Neuronal stem cell (in vitro differentiated cells): Measurements from ENCODE around the gene TMEM156.

Source experiments
- DNase-seq: peaks from one replicate; pipeline ENCODE4 v3.0.0-alpha.2; 2013; ENCODE audit warnings: low spot score
- H2AFZ ChIP-seq: one replicate; pipeline ENCODE4 v1.6.1; 2013; ENCODE audit warnings: mild to moderate bottlenecking, low read length, inconsistent platforms
- H2AK5ac ChIP-seq: 2 replicates; pipeline ENCODE4 v1.6.1; 2013; ENCODE audit warnings: low read depth, mild to moderate bottlenecking, inconsistent platforms, low read length, moderate library complexity, mixed read lengths
- H2BK120ac ChIP-seq: 2 replicates; pipeline ENCODE4 v1.6.1; 2013; ENCODE audit warnings: low read depth, mild to moderate bottlenecking, inconsistent platforms, low read length, moderate library complexity, mixed read lengths
- H2BK12ac ChIP-seq: one replicate; pipeline ENCODE4 v1.6.1; 2013; ENCODE audit warnings: low read length, inconsistent platforms
- H2BK15ac ChIP-seq: 2 replicates; pipeline ENCODE4 v1.6.1; 2013; ENCODE audit warnings: mild to moderate bottlenecking, low read length, inconsistent platforms, mixed read lengths
- H2BK5ac ChIP-seq: one replicate; pipeline ENCODE4 v1.6.1; 2013; ENCODE audit warnings: inconsistent platforms, mild to moderate bottlenecking, low read length, moderate library complexity
- H3K14ac ChIP-seq: one replicate; pipeline ENCODE4 v1.6.1; 2013; ENCODE audit warnings: low read length, inconsistent platforms
- H3K18ac ChIP-seq: 2 replicates; pipeline ENCODE4 v1.6.1; 2013; ENCODE audit warnings: low read length, inconsistent platforms
- H3K23ac ChIP-seq: 2 replicates; pipeline ENCODE4 v1.6.1; 2013; ENCODE audit warnings: low read depth, mild to moderate bottlenecking, mixed read lengths, low read length, inconsistent platforms; ENCODE audit not compliant: poor library complexity
- H3K27ac ChIP-seq: replicated peaks from 3 replicates; pipeline ENCODE4 v1.5.1; 2013; ENCODE audit warnings: low read length, inconsistent platforms
- H3K27me3 ChIP-seq, 3 experiments: 2 replicates each; pipeline ENCODE4 v1.6.1; 2013; ENCODE audit warnings: low read length in 3 of 3, mild to moderate bottlenecking in 2 of 3, inconsistent platforms in 1 of 3, low read depth in 1 of 3, mixed read lengths in 1 of 3, moderate library complexity in 1 of 3; ENCODE audit not compliant: control insufficient read depth in 3 of 3, insufficient read depth in 3 of 3
- H3K36me3 ChIP-seq, 2 donors: replicated peaks in 1 of 2; 2 replicates each; pipeline ENCODE4 v1.6.1; 2013; ENCODE audit warnings: low read length in 2 of 2; ENCODE audit not compliant: control insufficient read depth in 2 of 2, insufficient read depth in 2 of 2
- H3K4ac ChIP-seq: 2 replicates; pipeline ENCODE4 v1.6.1; 2013; ENCODE audit warnings: inconsistent platforms, mild to moderate bottlenecking, low read length, moderate library complexity
- H3K4me1 ChIP-seq, 2 donors: 1 replicate in 1 of 2; 2 replicates in 1 of 2; pipeline ENCODE4 v1.6.1; 2013; ENCODE audit warnings: low read length in 2 of 2, low read depth in 1 of 2; ENCODE audit not compliant: control insufficient read depth in 2 of 2, insufficient read depth in 1 of 2
- H3K4me2 ChIP-seq: one replicate; pipeline ENCODE4 v1.6.1; 2013; ENCODE audit warnings: mild to moderate bottlenecking, low read length, inconsistent platforms; ENCODE audit not compliant: insufficient read depth, poor library complexity, severe bottlenecking
- H3K4me3 ChIP-seq, 2 donors: 2 replicates each; pipeline ENCODE4 v1.5.1; 2013; ENCODE audit warnings: low read length in 2 of 2, mild to moderate bottlenecking in 2 of 2, inconsistent platforms in 1 of 2, moderate library complexity in 1 of 2
- H3K79me1 ChIP-seq: one replicate; pipeline ENCODE4 v1.6.1; 2013; ENCODE audit warnings: low read depth, mild to moderate bottlenecking, inconsistent platforms, low read length, moderate library complexity
- H3K9ac ChIP-seq: one replicate; pipeline ENCODE4 v1.6.1; 2013; ENCODE audit warnings: mild to moderate bottlenecking, low read depth, low read length, inconsistent platforms; ENCODE audit not compliant: poor library complexity
- H3K9me3 ChIP-seq, 2 donors: replicated peaks in 1 of 2; 2 replicates each; pipeline versions ENCODE3 to v1.6.1; 2013; ENCODE audit warnings: low read length in 2 of 2, mild to moderate bottlenecking in 2 of 2, inconsistent platforms in 1 of 2, low read depth in 1 of 2, mixed read lengths in 1 of 2, moderate library complexity in 1 of 2; ENCODE audit not compliant: control insufficient read depth in 2 of 2, insufficient read depth in 1 of 2
- H4K8ac ChIP-seq: one replicate; pipeline ENCODE4 v1.6.1; 2013; ENCODE audit warnings: low read depth, mild to moderate bottlenecking, inconsistent platforms, low read length, moderate library complexity
- H4K91ac ChIP-seq: one replicate; pipeline ENCODE4 v1.6.1; 2013; ENCODE audit warnings: low read length, low read depth, mild to moderate bottlenecking, inconsistent platforms; ENCODE audit not compliant: poor library complexity
- WGBS, 2 donors: extraction: QIAGEN DNeasy Blood & Tissue Kit; methylation state at CpG; one replicate each; pipeline ENCODE4 v1.1.7; 2013; ENCODE audit warnings: missing lambda C conversion rate in 2 of 2, mixed read lengths in 1 of 2; ENCODE audit not compliant: insufficient read length in 2 of 2, insufficient replicate concordance in 1 of 2; ENCODE audit errors: extremely low coverage in 2 of 2; 5-methylcytosine and 5-hydroxymethylcytosine counted together

Gene TMEM156

DNA sequence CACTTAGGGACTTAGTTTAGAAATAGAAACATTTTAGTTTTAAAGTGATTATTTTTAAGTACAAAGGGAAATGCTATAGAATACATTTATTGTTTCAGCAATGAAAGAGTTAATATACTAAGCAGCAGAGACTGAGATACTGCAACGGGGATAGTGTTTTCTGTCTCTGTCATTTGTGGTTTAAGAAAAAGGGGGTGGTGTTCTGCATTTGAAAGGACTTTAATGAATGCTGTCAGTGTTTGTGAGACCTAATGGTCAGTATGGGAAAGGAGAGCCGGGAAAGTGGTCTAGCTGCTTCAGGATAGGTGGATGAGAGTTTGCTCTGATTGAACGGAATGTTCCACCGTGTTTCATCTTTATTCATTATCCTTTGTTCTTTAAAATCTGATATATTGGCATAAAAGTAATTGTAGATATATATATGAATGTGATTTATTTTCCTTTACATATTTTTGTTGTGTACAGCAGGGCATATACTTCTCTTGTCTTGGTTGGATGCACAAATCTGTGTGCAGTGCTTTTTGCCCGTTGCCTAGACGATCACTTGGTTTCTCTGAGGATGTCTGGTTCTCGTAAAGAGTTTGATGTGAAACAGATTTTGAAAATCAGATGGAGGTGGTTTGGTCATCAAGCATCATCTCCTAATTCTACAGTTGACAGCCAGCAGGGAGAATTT lies 30.0 kb upstream of the TMEM156 start, which contains the start of gene KLHL5:
TSS of gene KLHL5 (plus strand) at position 139 of the 676 bp plus-strand sequence. CDS start at position 560, 421 bp downstream.
- Histone ChIP-seq H3K4me2 (peak within 1 kb of the TSS; percentile 58), H3K14ac (no peak within 1 kb of the TSS), H3K79me1 (no peaks in the 10 kb centered on the region), H2AFZ (peak within 1 kb of the TSS; percentile 64), H3K36me3 (no peaks in the 10 kb centered on the region), H3K27me3 (no peaks in the 10 kb centered on the region), H3K4ac (no peak within 1 kb of the TSS), H3K9me3 (no peaks in the 10 kb centered on the region), H3K27ac (peak within 1 kb of the TSS; percentile 45), H3K18ac (peak within 1 kb of the TSS; percentile 53), H2BK12ac (no peak within 1 kb of the TSS), H3K4me1 (peaks cover 4% of the 10 kb centered on the region in 2 donors), H3K9ac (no peak within 1 kb of the TSS), H2AK5ac (no peak within 1 kb of the TSS), H2BK15ac (no peak within 1 kb of the TSS), H2BK120ac (no peak within 1 kb of the TSS), H3K23ac (no peak within 1 kb of the TSS), H4K8ac (no peak within 1 kb of the TSS), H2BK5ac (no peak within 1 kb of the TSS), H4K91ac (no peak within 1 kb of the TSS), H3K4me3 (peak within 1 kb of the TSS; percentile 49 to 53)
- no CpG with 5 or more reads among the region's 7 CpGs for WGBS, 2 donors
- peak; percentile 43 for DNase-seq

DNA sequence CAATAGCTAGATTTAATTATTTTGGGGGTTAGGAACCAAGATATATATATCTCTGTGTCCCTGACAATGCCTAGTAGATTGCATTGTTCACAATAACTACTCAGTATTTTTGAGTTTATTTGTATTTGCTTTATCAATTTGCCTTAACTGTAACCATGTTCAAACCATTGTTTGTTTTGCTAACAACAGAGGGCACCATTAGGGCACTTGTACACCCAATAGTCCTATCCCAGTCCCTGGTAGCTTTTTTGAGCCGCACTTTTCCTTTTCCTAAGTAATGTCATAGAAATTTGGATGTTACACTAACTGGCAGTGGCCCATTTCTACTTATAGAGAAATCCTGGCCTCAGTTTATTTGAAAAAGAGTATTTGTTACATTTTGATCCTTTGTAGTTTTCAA lies 29.2 kb upstream of the TMEM156 start:
- no peaks in the 10 kb centered on the region for H3K79me1 ChIP-seq
- no peaks in the 10 kb centered on the region for H3K36me3 ChIP-seq
- no peak overlapping the region for H2BK120ac ChIP-seq
- no peak overlapping the region for H3K27ac ChIP-seq
- H3K23ac ChIP-seq, result no peak overlapping the region
- no peak overlapping the region for H4K91ac ChIP-seq
- no peaks in the 10 kb centered on the region for H3K27me3 ChIP-seq
- H3K4ac ChIP-seq, result no peak overlapping the region
- H2BK15ac ChIP-seq, result no peak overlapping the region
- H2AK5ac ChIP-seq, result no peak overlapping the region
- no peak overlapping the region for H3K14ac ChIP-seq
- H3K18ac ChIP-seq, result no peak overlapping the region
- H4K8ac ChIP-seq, result no peak overlapping the region
- no peak overlapping the region for H3K4me3 ChIP-seq
- no peak overlapping the region for H2AFZ ChIP-seq
- peaks cover 4% of the 10 kb centered on the region in 2 donors for H3K4me1 ChIP-seq
- H3K9me3 ChIP-seq, result no peaks in the 10 kb centered on the region
- H2BK5ac ChIP-seq, result no peak overlapping the region
- no peak for DNase-seq
- no peak overlapping the region for H2BK12ac ChIP-seq
- H3K4me2 ChIP-seq, result no peak overlapping the region
- no CpG with 5 or more reads among the region's 1 CpG for WGBS, 2 donors
- H3K9ac ChIP-seq, result no peak overlapping the region

DNA sequence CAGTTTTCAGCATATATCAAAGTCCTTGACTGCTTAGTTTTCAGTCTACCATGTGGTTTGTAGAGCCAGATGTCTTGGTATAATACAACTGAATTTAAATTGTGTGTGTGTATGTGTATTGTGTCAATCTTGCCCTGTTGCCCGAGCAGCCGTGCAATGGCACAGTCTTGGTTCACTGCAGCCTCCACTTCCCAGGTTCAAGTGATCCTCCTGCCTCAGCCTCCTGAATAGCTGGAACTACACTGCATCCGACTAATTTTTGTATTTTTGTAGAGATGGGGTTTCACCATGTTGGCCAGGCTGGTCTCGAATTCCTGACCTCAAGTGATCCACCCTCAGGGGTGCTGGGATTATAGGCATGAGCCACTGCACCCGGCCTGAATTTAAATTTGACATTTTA lies 23.8 kb upstream of the TMEM156 start:
- no peak overlapping the region for H2BK15ac ChIP-seq
- H2BK5ac ChIP-seq, result no peak overlapping the region
- H3K27me3 ChIP-seq, result no peaks in the 10 kb centered on the region
- no peak for DNase-seq
- H3K79me1 ChIP-seq, result peaks cover 2% of the 10 kb centered on the region
- H3K4ac ChIP-seq, result no peak overlapping the region
- WGBS, 2 donors, result no CpG with 5 or more reads among the region's 5 CpGs
- no peak overlapping the region for H3K27ac ChIP-seq
- H3K36me3 ChIP-seq, result no peaks in the 10 kb centered on the region
- H2AK5ac ChIP-seq, result no peak overlapping the region
- no peak overlapping the region for H3K18ac ChIP-seq
- H2AFZ ChIP-seq, result no peak overlapping the region
- no peak overlapping the region for H4K8ac ChIP-seq
- no peak overlapping the region for H3K9ac ChIP-seq
- H3K4me1 ChIP-seq, result peaks cover 0 to 4% of the 10 kb centered on the region in 2 donors
- H2BK120ac ChIP-seq, result no peak overlapping the region
- H3K14ac ChIP-seq, result no peak overlapping the region
- no peak overlapping the region for H2BK12ac ChIP-seq
- no peak overlapping the region for H3K4me2 ChIP-seq
- no peak overlapping the region for H3K4me3 ChIP-seq
- H4K91ac ChIP-seq, result no peak overlapping the region
- H3K9me3 ChIP-seq, result no peaks in the 10 kb centered on the region
- no peak overlapping the region for H3K23ac ChIP-seq

DNA sequence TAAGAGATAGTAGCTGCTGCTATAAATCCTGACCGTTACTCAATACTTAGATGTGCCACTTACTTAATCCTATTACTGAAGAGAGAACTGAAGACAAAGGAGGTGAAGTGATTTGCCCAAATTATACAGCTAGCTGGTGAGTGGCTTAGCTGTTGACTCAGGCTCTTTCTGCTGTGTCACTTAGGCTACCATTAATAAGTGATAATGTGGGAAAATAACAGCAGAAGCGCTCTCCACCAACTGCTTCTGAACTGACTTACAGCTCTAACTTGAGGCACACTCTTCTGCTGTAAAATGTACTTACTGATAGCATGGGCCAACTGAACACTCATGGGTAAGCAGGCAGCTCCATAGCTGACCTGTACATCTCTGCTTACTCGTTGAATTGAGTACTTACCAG lies 22.3 kb upstream of the TMEM156 start:
- Histone ChIP-seq H3K27me3 (no peaks in the 10 kb centered on the region), H4K8ac (no peak overlapping the region), H3K27ac (peak overlapping the region; percentile 3), H3K4ac (no peak overlapping the region), H2BK5ac (no peak overlapping the region), H3K4me1 (peaks cover 0 to 4% of the 10 kb centered on the region in 2 donors), H3K4me2 (no peak overlapping the region), H2BK12ac (no peak overlapping the region), H3K9me3 (no peaks in the 10 kb centered on the region), H2BK15ac (no peak overlapping the region), H3K36me3 (no peaks in the 10 kb centered on the region), H4K91ac (no peak overlapping the region), H3K14ac (no peak overlapping the region), H3K23ac (no peak overlapping the region), H3K4me3 (no peak overlapping the region), H3K79me1 (peaks cover 2% of the 10 kb centered on the region), H2BK120ac (no peak overlapping the region), H2AK5ac (no peak overlapping the region), H2AFZ (no peak overlapping the region), H3K18ac (no peak overlapping the region), H3K9ac (no peak overlapping the region)
- no CpG with 5 or more reads among the region's 3 CpGs for WGBS, 2 donors
- DNase-seq, result peak; percentile 9
